Kidney (tissue), 14 donors: ENCODE measurements around the gene CFAP100. TPM values are rescaled to one million over a fixed set of nuclear protein-coding genes. Genes with fewer than 3 reads are reported as not detected.

Experiments
- DNase-seq, 5 donors: peaks; one replicate each; pipeline ENCODE4 v3.0.0-alpha.2; 2013 to 2020
- FAIRE-seq: peaks from 2 replicates; lab custom pipeline; 2012; peaks lifted over from hg19 to GRCh38; lab: Jason Lieb, UNC
- H3K27ac ChIP-seq, 2 donors: one replicate each; pipeline ENCODE4 v1.7.0; 2013; ENCODE audit warnings: low read depth in 2 of 2, low read length in 2 of 2, inconsistent platforms in 1 of 2
- H3K27me3 ChIP-seq: one replicate; pipeline ENCODE4 v1.7.1; 2013; ENCODE audit warnings: low read length, inconsistent platforms; ENCODE audit not compliant: control insufficient read depth, insufficient read depth
- H3K36me3 ChIP-seq, 3 donors: one replicate each; pipeline versions ENCODE4 v1.7.0 to v1.7.1; 2013; ENCODE audit warnings: low read length in 3 of 3, control low read depth in 1 of 3, inconsistent platforms in 1 of 3; ENCODE audit not compliant: insufficient read depth in 3 of 3, control insufficient read depth in 2 of 3
- H3K4me1 ChIP-seq, 3 donors: one replicate each; pipeline versions ENCODE4 v1.7.0 to v1.7.1; 2013; ENCODE audit warnings: low read length in 3 of 3, inconsistent platforms in 1 of 3, low read depth in 1 of 3; ENCODE audit not compliant: control insufficient read depth in 2 of 3, insufficient read depth in 2 of 3
- H3K4me3 ChIP-seq, 3 donors: one replicate each; pipeline versions ENCODE4 v1.7.0 to v1.8.1; 2013; ENCODE audit warnings: low read length in 3 of 3, control low read depth in 1 of 3, inconsistent platforms in 1 of 3
- H3K9ac ChIP-seq, 3 donors: one replicate each; pipeline versions ENCODE4 v1.7.0 to v1.7.1; 2013; ENCODE audit warnings: low read length in 3 of 3, control low read depth in 1 of 3, inconsistent platforms in 1 of 3
- H3K9me3 ChIP-seq, 3 donors: one replicate each; pipeline versions ENCODE4 v1.7.0 to v1.7.1; 2013; ENCODE audit warnings: low read length in 3 of 3, control low read depth in 1 of 3, inconsistent platforms in 1 of 3; ENCODE audit not compliant: control insufficient read depth in 2 of 3, insufficient read depth in 1 of 3
- intact Hi-C: fragments of 100-400 bp; cut with DNase I; formaldehyde crosslinking; loops from one replicate; pipeline ENCODE4 v1.11.1; 2022
- polyA plus RNA-seq: library from polyadenylated mRNA; stranded (reverse); fragments of 350-450 nt; fragmentation: Illumina TruSeq; extraction: RNeasy Lipid Tissue Mini Kit (QIAGEN cat#74804); gene quantifications from one replicate; pipeline ENCODE4 v1.2.3, GENCODE V29; 2014; ENCODE audit warnings: low read depth, low replicate concordance; ENCODE audit not compliant: insufficient read depth
- total RNA-seq: library from RNA; stranded (reverse); fragmentation: NEBNext Ultra II Directional; extraction: Animal tissue kit (Norgen Biotek cat#: 25700); gene quantifications from one replicate; pipeline ENCODE4 v1.2.1, GENCODE V29; 2021
- TF ChIP-seq, protein P1 (sequence below): IDR thresholded peaks from 3 replicates; pipeline ENCODE4 v1.5.1; 2012; ENCODE audit warnings: mild to moderate bottlenecking, moderate library complexity, borderline replicate concordance; ENCODE audit not compliant: insufficient read depth; ENCODE audit errors: extremely low read depth
- donor health status: control.
- donor health status: control.
- donor health status: control.
- donor health status: control.
- donor health status: control.
- donor health status: DM: yes; HTN: yes; CAD: no.
- donor health status: Normal renal cell carcinoma (clear cell type).

CFAP100 gene
- total and polyA plus RNA-seq, 2 donors from 2014 or later = 0.60 TPM; not detected in 1

DNA sequence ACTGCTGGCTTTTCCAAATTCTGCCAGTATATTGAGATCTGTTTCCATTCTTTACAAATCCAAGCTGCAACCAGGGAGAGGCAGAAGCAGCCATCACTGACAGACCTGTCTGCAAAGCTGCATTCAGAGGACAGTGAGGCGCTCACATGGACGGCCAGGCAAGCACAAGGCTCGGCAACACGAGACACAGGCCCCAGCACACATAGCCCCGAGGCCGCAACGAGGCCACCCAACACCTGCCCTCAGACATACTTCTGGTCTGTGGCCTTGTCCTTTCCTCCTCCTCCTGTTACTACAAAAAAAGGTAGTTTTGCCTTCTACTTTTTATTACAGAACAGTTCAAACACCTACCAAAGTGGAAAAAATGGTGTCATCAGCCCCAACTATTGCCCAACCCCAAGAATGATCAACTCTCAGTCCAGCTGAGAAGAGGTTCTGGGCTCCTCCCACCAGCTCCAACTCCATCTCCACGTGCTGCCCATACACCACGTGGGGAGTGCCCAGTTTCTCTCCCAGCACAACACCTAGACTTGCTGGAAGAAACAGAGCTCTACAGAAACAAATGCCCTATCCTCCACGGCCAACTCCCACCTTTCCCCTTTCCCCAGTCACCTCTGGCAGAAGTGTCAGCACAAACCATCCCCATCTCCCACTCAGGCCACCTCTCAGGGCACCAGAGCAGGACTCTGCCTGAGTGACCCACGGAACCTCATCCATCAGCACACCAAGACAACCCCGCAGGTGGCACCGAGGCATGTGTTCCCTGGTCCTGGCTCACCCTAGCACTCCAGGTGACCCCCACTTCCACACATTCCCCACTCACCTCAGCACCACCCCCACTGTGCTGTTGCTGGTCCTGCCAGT is 73.6 kb downstream of the CFAP100 start:
- peaks cover 13 to 78% (median 58%) of the 10 kb centered on the region in 3 donors for H3K36me3 ChIP-seq

DNA sequence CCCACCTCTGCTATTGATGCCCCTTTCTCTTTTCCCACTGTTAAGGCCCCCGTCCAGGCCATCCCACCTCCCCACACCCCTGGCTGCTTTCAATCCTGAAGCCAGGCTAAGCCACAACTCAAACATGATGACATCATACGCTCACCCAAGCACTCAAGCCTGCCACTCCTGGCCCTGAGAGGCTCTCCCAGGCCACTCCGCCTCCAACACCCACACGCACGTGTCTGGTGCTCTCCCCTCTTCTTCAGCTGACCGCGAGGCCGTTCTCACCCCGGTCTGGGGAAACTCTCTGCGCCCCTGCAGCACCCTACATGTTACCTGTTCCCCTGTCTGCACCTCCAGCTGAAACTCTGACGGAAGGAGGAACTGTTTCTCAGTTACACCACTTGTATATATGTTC is 74.8 kb downstream of the CFAP100 start:
- intact Hi-C loops = no loop called here
- Histone ChIP-seq H3K9me3 (no peaks in the 10 kb centered on the region), H3K27me3 (no peaks in the 10 kb centered on the region), H3K27ac (no peak overlapping the region), H3K9ac (no peak overlapping the region), H3K4me1 (peaks cover 5 to 21% (median 16%) of the 10 kb centered on the region in 3 donors), H3K36me3 (peaks cover 11 to 71% (median 54%) of the 10 kb centered on the region in 3 donors), H3K4me3 (no peak overlapping the region)
- DNase-seq (peak in 1 of 5 donors; percentile 63), FAIRE-seq (no peak)
- TF ChIP-seq, protein P1, sequence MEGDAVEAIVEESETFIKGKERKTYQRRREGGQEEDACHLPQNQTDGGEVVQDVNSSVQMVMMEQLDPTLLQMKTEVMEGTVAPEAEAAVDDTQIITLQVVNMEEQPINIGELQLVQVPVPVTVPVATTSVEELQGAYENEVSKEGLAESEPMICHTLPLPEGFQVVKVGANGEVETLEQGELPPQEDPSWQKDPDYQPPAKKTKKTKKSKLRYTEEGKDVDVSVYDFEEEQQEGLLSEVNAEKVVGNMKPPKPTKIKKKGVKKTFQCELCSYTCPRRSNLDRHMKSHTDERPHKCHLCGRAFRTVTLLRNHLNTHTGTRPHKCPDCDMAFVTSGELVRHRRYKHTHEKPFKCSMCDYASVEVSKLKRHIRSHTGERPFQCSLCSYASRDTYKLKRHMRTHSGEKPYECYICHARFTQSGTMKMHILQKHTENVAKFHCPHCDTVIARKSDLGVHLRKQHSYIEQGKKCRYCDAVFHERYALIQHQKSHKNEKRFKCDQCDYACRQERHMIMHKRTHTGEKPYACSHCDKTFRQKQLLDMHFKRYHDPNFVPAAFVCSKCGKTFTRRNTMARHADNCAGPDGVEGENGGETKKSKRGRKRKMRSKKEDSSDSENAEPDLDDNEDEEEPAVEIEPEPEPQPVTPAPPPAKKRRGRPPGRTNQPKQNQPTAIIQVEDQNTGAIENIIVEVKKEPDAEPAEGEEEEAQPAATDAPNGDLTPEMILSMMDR = no peak

More for the DNA sequence above, 73.6 kb downstream of the CFAP100 start:
- TF ChIP-seq, protein P1 = no peak
- Histone ChIP-seq H3K27me3 (no peaks in the 10 kb centered on the region), H3K4me3 (no peak overlapping the region), H3K9ac (no peak overlapping the region), H3K9me3 (no peaks in the 10 kb centered on the region), H3K27ac (no peak overlapping the region), H3K4me1 (peaks cover 5 to 14% (median 10%) of the 10 kb centered on the region in 3 donors)
- FAIRE-seq (no peak), DNase-seq (peak in 2 of 5 donors; percentile 16 to 71)
- intact Hi-C loops = no loop called here

DNA sequence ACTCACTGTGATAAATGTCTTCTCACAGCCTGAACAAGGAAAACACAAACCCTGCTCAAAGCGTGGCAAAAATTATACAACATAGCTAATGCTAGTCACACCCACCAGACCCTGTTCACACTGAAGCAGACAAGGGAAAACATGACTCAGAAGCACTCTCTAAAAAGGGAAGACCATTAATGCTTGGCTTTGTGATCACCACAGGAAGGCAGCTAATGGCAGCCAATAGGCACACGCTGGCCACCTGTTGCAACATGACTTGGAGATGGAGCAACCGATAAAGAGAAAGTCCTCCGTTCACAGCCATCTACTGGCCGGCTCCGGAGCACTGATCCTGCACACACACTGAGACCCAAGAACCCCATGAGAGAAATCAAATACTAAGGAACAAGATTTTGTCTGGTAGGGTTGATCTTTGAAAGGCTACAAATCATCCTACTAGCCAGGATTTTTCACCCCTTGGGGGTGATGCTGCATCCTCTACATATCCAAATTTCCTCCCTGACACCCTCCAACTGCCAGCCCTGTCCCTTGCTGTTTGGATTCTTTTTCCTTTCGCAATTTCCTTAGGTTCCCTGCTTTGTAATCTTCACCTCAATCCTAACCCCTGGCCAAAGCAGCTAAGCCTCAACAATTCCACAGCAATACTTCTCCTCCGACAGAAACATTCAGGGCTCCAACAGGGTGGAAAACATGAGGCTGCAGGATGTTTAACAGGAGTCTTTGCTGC is 77.7 kb downstream of the CFAP100 start:
- Histone ChIP-seq H3K27ac (peak overlapping the region in 1 of 2 donors; percentile 28), H3K4me1 (peaks cover 5 to 25% (median 16%) of the 10 kb centered on the region in 3 donors), H3K4me3 (peak overlapping the region in 2 of 3 donors; percentile 36 to 60), H3K9me3 (no peaks in the 10 kb centered on the region), H3K36me3 (peaks cover 11 to 41% (median 29%) of the 10 kb centered on the region in 3 donors), H3K9ac (peak overlapping the region in 1 of 3 donors; percentile 9), H3K27me3 (no peaks in the 10 kb centered on the region)
- intact Hi-C loops = no loop called here
- no peak for FAIRE-seq
- TF ChIP-seq, protein P1 = no peak
- DNase-seq = peak in 2 of 5 donors; percentile 48 to 88
